Amygdala (tissue), 56 donors: ENCODE data around the gene NOXO1.
A peak's percentile ranks its signal among the peaks of the same experiment; 100 is the strongest.

Source experiments
- DNase-seq, 56 donors: peaks; one replicate each; lab custom pipeline; 2025; lab: John Stamatoyannopoulos, UW

The NOXO1 gene

DNA sequence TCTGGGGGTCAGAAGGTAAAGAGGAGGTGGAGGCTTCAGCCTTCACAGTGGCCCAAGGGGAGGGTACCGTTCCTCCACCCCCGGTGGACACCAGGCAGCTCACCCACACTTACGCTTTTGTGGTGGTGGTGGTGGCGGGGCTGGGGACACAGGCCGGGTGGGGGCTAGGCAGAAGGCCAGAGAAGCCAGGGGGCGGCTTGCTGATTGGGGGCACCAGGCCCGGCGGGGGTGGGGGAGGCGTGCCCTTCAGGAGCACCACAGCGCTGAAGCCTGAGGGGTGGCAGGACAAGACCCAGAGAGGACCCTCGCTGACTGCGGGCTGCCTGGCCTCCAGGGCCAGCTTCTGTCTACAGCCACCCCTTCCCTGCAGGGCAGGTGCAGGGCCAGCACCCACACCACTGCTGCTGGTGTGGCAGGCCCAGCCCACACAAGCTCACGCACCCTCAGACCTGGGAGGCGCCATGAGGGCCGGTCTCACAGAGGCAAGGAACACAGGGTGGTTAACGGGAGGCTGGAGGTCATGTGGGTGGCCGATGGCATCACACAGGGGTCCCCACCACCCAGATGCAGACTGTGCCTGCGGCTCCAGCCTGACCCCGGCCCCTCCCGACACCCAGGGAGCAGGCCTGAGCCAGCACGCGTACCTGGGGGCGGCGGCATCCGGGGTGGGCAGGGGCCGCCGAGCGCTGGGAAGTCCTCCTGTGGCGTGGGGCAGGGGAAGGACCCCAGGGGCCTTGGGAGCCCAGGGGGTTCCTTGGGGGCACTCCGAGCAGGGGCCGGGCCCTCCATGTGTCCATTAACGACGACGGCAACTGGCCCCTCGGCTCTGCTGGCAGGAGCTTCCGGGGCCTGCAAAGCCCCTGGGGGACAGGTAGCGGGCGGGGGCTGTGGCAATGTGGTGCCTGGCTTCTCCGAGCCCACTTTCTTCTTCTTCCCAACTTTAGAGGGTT lies 17.9 kb upstream of the NOXO1 start:
- no peak for DNase-seq

GRCh38 chr16:1998360-1998835 lies 17.1 kb upstream of the NOXO1 start:
- no peak for DNase-seq

DNA sequence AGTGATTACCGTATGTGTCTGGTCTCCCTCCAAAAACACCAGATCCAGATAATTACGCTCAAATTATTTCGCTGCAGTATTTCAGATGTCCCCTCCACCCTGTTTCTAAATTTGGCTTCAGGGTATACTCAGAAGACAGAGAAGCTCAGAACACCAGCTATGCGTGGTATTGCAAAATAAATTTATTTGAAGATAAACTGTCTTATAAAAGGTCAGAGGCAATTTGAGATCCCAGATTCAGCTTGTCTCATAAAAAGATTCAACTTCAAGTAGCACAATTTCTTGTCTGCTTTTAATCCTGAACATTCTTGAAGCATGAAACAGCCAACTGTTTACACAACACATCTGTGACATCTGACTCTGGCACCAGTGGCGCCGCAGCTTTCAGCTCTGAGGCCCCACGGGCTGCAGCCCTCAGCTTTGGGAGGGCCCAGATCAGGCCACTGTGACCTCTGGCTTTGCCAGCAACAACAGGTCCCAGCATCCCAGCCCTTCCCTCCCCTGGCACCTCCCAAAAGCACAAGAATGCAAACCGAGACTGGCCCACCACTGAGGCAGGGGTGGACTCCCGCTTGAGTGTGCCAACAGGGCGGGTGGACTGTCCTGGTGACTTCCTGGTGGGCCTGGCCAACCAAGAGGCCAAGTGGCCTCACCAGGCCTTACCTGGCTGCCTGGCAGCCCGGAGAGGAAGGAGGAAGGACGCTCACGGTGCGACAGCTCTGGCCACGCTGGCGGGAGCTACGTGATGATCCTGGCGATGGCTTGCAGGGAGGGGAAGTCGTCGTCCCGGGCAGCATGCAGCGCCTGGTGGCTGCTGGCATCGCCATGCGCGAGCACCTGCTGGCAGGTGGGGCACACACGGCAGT lies 16.5 kb upstream of the NOXO1 start:
- DNase-seq: no peak

- DNase-seq: no peak
Observed at GRCh38 chr16:1993731-1994131, 12.5 kb upstream of the NOXO1 start.

DNA sequence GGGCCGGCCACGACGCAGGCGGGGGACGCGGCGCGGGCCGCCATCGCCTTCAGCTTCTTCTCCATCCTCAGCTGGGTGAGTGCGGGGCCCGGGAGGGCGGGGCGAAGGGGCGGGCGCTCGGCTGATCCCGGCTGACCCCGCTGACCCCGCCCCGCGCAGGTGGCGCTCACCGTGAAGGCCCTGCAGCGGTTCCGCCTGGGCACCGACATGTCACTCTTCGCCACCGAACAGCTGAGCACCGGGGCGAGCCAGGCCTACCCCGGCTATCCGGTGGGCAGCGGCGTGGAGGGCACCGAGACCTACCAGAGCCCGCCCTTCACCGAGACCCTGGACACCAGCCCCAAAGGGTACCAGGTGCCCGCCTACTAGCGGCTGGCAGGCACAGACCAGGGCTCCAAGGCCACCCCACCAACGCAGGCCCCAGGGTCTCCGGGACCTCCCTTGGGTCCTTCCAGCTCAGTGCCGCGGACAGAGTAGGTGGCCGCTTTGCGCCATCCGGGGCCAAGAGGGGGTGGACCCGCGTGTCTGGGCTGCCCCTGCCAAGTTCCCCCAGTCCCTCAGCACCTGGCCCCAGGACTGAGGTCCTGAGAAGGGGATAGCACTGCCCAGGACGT lies 11.5 kb upstream of the NOXO1 start:
- no peak for DNase-seq

DNA sequence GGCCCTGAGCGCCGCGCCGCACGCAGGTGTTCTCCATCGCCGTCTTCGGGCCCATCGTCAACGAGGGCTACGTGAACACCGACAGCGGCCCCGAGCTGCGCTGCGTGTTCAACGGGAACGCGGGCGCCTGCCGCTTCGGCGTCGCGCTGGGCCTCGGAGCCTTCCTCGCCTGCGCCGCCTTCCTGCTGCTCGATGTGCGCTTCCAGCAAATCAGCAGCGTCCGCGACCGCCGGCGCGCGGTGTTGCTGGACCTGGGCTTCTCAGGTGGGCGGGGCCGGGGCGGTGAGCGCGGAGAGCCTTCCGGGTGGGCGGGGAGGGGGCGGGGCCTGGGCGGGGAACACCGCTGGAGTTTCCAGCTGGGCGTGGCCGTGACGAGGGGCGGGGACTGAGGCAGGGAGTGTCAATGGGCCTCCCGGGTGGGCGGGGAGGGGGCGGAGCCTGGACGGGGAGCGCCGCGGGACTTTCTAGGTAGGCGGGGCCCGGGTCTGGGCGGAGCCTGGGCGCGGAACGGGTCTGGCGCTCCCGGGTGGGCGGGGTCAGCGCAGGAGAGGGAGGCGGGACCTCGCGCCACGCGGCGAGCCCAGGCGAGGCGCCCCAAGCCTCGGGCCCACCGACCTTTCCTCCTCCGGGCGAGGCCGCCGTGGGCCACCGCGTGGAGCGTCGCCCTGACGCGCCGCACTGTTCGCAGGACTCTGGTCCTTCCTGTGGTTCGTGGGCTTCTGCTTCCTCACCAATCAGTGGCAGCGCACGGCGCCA lies 10.9 kb upstream of the NOXO1 start:
- peak in 55 of 56 donors; percentile 33 to 94 (median 82) for DNase-seq

DNA sequence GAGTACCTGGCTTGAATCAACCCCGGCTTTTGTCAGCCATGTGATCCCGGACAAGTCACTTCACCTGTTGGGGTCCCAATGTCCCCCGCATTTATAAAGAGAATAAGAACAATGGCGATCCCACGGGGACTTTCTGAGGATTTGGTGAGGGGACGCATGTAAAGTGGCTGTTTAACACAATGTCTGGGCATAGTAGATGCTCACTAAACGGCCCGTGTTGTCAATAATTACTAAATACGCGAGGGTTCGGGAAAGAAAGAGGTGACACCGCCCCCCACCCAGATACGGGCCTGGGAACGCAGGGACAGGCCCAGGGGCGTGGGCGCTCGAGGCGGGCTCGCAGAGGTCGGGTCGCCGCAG lies 10.3 kb upstream of the NOXO1 start:
- DNase-seq: no peak

DNA sequence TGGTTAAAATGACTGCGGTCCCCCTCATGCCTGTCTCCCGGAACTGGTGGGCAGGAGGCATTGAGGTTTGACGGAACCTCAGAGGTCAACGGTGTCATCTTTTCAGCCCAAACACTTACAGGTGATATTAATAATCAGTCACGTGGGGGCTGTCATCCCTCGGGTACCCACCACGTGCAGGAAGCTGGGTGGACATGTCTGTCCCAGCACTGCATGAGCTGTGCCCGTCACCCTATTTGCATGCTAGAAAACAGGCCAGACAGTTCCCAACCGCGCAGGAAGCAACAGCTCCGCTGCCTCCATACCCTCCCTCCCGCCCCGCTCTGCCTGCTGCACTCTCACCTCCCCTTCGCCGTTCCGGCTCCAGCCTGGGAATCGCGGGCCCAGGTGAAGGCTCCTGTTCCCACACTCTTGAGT lies 9.9 kb upstream of the NOXO1 start:
- DNase-seq: peak in 1 of 56 donors; percentile 14

- no peak for DNase-seq
Observed at GRCh38 chr16:1990351-1991134, 9.3 kb upstream of the NOXO1 start.

DNA sequence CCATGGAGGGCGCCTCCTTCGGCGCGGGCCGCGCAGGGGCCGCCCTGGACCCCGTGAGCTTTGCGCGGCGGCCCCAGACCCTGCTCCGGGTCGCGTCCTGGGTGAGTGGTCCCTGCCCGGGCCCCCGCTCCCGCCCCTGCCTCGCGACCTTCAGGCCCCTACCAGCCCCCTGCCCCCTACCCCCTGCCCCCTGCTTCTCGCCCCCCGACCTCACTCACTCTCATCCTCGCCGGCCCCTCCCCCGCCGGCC lies 8.8 kb upstream of the NOXO1 start:
- no peak for DNase-seq

DNA sequence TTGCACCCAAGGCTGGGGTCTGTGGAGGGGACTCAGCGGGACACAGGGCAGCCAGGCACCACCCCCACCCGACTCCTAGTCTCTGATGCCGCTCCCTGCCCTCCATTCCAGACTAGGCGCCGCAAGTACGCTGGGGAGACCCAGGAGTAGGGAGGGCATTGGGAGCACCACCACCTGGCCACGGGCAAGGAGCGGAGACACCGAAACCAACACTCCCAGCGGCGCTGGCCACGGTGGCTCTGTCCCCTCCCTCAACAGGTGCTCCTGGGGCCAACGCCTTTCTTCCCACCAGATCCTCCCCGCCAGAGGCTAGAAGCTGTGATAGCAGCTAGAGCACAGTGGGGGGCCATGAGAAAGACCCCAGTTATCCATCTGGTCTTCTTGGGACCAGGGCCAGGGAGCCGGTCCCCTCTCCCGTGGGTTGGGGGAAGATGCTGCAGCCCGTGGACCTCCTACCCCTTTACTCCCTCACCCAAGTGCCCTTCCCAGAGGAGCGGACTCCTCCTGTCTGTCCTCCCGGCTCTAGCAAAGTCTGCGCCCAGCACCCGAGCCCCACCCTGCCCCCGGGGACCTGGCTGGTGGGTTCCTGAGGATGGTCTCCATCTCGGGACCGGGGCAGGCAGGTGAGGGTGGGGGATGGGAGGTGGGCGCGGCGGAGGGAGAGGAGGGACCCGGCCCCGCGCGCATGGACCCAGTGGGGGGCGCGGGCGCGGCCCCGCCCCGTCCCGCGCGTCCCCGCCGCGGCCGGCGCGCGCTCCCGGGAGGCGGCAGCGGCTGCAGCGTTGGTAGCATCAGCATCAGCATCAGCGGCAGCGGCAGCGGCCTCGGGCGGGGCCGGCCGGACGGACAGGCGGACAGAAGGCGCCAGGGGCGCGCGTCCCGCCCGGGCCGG lies 8.2 kb upstream of the NOXO1 start, which contains the start of gene SYNGR3:
Gene SYNGR3, plus strand, starts transcription at position 762 of the 892 bp plus-strand sequence. CDS start 133 bp downstream, outside the sequence.
- DNase-seq: peak in 1 of 56 donors; percentile 12

DNA sequence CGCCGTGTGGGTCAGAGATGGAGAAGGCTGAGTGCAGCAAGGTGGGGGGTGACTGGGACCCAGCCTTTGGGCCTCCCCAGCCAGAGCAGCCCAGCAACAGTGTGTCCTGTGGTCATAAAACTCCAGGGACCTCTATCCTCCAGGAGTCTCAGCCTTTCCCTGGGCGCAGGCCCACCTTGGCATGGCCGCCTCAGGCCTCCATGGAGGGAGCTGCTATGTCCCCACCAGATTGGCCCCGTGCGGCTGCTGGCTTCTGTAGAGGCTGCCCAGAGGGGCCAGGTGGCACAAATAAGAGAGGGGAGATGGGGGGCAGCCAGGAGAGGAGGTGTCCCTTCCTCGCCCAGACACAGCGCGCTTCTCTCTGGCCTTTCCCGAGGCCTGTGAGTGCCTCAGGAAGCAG lies 5.9 kb upstream of the NOXO1 start:
- DNase-seq: no peak

DNA sequence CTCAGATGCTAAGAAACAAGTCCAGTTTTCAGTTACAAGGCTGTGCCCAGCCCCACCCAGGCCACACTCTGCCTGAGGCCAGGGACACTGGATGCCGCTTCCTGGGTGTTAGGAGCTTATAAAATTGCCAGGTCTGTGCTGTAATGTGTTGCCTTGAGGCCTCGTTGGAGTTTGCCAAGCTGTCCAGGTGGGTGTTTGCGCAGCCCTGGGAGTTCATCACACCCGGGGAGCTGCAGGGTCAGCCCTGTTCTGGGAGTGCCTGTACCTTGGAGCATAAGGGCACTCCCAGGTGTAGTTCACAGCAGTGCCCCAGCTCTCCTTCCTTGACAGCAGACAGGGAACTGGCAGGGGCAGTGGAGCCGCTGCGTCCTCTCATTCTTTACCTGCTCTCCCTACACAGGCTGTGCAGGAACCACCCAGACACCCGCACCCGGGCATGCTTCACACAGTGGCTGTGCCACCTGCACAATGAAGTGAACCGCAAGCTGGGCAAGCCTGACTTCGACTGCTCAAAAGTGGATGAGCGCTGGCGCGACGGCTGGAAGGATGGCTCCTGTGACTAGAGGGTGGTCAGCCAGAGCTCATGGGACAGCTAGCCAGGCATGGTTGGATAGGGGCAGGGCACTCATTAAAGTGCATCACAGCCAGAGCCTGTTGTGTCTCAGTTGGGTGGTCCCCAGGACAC lies 4.3 kb upstream of the NOXO1 start:
- no peak for DNase-seq

GRCh38 chr16:1984347-1985225 lies 3.3 kb upstream of the NOXO1 start:
- peak in 4 of 56 donors; percentile 34 to 54 (median 40) for DNase-seq

DNA sequence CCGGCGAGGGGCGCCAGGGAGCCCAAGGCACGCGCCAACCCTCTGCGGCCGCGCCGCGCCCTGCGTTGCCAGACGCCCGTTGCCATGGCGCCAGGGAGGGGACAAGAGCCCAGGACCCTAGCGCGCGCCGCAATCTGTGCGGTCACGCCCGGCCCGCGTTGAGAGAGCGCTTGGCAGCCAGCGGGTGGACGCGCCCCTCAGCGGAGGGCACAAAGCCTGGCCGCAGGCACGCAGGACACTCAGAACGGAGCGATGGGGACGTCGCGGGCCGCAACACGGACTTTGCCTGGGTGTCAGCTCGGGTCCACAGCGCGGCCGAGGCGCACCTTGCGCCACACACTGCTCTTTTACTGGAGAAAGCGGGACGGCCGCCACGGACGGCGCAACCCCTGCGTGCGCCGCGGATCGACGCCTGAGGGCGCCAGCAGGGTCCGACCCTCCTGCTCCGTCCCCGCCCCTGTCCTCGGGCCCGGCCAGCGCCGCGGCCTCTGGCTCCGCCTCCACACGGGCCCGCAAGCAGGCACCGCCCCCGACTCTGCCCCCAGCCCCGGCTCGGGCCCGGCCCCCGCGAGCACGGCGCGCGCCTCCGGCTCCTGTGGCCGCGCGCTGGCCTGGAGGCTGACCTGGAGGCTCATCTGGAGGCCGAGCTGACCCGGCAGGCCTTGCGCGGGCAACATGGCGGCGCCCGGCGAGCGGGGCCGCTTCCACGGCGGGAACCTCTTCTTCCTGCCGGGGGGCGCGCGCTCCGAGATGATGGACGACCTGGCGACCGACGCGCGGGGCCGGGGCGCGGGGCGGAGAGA lies 2.5 kb upstream of the NOXO1 start, which contains the start of gene GFER:
Gene GFER, plus strand, starts transcription at position 650 of the 803 bp plus-strand sequence. Its CDS starts 26 bp downstream, at position 676.
- DNase-seq: peak; percentile 26 to 93 (median 77)
